Esophagus muscularis mucosa (tissue), 4 donors: ENCODE measurements around the gene PGAM5. TPM values are rescaled to one million over a fixed set of nuclear protein-coding genes. Genes with fewer than 3 reads are reported as not detected.
"Not testable (repeated sequence)": the region's sequence is repeated elsewhere in the genome, so short reads cannot be mapped to it uniquely, and the experiment has no call there.

Experiments used
- DNase-seq: peaks from one replicate; pipeline ENCODE4 v3.0.0-alpha.2; 2017; ENCODE audit errors: extremely low spot score
- H3K27ac ChIP-seq, 4 donors: fragments of 200-600 bp; sonication (generic); replicated peaks in 1 of 4; 1 replicate in 3 of 4; 2 replicates in 1 of 4; pipeline ENCODE4 v1.5.1; 2016 to 2019; ENCODE audit warnings: mild to moderate bottlenecking in 1 of 4
- H3K27me3 ChIP-seq, 4 donors: fragments of 200-600 bp; sonication (generic); one replicate each; pipeline versions ENCODE4 v1.5.1 to v1.6.0; 2016 to 2019
- H3K36me3 ChIP-seq, 4 donors: fragments of 200-600 bp; sonication (generic); one replicate each; pipeline ENCODE4 v1.5.1; 2016 to 2019
- H3K4me1 ChIP-seq, 4 donors: fragments of 200-600 bp; sonication (generic); one replicate each; pipeline ENCODE4 v1.5.1; 2016 to 2019
- H3K4me3 ChIP-seq, 4 donors: fragments of 200-600 bp; sonication (generic); 1 replicate in 2 of 4; 2 replicates in 2 of 4; pipeline ENCODE4 v1.5.1; 2016 to 2019; ENCODE audit warnings: mild to moderate bottlenecking in 4 of 4, moderate library complexity in 1 of 4
- H3K9me3 ChIP-seq, 4 donors: fragments of 200-600 bp; sonication (generic); 1 replicate in 3 of 4; 2 replicates in 1 of 4; pipeline ENCODE4 v1.5.1; 2016 to 2019
- EP300 ChIP-seq: sonication (generic); formaldehyde crosslinking; IDR thresholded peaks from one replicate; pipeline ENCODE4 v1.6.1; 2017; ENCODE audit warnings: antibody characterized with exemption
- POLR2A ChIP-seq: fragments of 450-650 bp; IDR thresholded peaks from one replicate; pipeline ENCODE4 v1.6.1; 2017; ENCODE audit warnings: antibody characterized with exemption, moderate library complexity, mild to moderate bottlenecking, low read depth
- POLR2AphosphoS5 ChIP-seq, 2 donors: sonication (generic); formaldehyde crosslinking; IDR thresholded peaks; one replicate each; pipeline ENCODE4 v1.6.1; 2017; ENCODE audit warnings: antibody characterized with exemption in 2 of 2
- WGBS: methylation state at CpG from one replicate; pipeline ENCODE4 v1.1.5; 2018; 5-methylcytosine and 5-hydroxymethylcytosine counted together
- intact Hi-C: fragments of 100-400 bp; cut with DNase I; formaldehyde crosslinking; loops from one replicate; pipeline ENCODE4 v1.15.1; 2023
- total RNA-seq, 4 donors: library from RNA; depleted of rRNA; stranded (reverse); fragments of >200 nt; gene quantifications; one replicate each; pipeline versions ENCODE4 v1.1.0 to v1.2.1, GENCODE V29; 2016
- TF ChIP-seq, protein P1 (sequence below), 3 experiments: fragments of 200-600 bp in 2 of 3; fragments of 450-650 bp in 1 of 3; sonication (generic) in 2 of 3; IDR thresholded peaks; one replicate each; pipeline ENCODE4 v1.5.1; 2017 to 2019; ENCODE audit warnings: antibody characterized with exemption in 3 of 3, mild to moderate bottlenecking in 2 of 3, moderate library complexity in 1 of 3

PGAM5 gene
- total RNA-seq, 4 donors from 2014 or later, result 19.9 to 37.0 (median 26.9) TPM

DNA sequence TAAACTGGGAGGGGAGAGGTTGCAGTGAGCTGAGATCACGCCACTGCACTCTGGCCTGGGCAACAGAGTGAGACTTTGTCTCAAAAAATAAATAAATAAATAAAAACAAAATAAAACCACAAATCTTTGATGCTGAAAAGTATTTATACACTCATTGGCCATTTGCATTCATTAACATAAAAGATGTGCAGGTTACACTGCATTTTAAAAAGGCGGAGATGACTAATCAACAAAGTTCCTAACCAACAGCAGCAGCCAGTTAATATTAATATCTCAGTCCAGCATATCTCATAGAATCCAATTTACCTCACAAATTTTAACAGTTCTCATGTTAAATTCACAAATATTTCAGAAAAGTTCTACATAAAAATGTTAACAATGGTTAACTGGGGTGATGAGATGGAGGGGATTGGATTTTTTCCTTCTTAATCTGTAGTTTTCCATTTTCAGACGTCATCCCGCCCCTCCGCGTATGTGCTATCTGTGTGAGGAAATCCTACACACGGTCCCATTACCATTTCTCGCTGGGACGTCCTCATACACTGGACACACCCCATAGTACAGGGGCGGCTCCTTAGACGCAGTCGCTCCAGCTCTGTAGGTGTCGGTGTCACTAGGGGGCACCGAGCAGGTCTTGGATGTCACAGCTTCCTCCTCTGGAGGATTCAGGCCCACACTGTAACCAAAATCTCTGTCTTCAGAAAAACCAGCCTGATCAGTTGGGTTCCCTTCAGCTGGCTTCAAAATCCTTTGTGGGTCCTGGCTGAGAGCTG lies 43.7 kb downstream of the PGAM5 start:
- no peak for DNase-seq
- 84% methylated on average over 10 of the region's 14 CpGs for WGBS
- Histone ChIP-seq H3K4me1 (peaks cover 1 to 11% (median 5%) of the 10 kb centered on the region in 4 donors), H3K9me3 (no peaks in the 10 kb centered on the region), H3K27me3 (no peaks in the 10 kb centered on the region), H3K36me3 (peaks cover 53 to 87% (median 73%) of the 10 kb centered on the region in 4 donors), H3K4me3 (no peak overlapping the region), H3K27ac (no peak overlapping the region)
- intact Hi-C loops, result no loop called here
- TF ChIP-seq EP300 (no peak), POLR2A (no peak), POLR2AphosphoS5 (IDR thresholded peaks at IDR 0.05) (no peak)
- TF ChIP-seq, protein P1, sequence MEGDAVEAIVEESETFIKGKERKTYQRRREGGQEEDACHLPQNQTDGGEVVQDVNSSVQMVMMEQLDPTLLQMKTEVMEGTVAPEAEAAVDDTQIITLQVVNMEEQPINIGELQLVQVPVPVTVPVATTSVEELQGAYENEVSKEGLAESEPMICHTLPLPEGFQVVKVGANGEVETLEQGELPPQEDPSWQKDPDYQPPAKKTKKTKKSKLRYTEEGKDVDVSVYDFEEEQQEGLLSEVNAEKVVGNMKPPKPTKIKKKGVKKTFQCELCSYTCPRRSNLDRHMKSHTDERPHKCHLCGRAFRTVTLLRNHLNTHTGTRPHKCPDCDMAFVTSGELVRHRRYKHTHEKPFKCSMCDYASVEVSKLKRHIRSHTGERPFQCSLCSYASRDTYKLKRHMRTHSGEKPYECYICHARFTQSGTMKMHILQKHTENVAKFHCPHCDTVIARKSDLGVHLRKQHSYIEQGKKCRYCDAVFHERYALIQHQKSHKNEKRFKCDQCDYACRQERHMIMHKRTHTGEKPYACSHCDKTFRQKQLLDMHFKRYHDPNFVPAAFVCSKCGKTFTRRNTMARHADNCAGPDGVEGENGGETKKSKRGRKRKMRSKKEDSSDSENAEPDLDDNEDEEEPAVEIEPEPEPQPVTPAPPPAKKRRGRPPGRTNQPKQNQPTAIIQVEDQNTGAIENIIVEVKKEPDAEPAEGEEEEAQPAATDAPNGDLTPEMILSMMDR (IDR thresholded peaks at IDR 0.05), result no peak

DNA sequence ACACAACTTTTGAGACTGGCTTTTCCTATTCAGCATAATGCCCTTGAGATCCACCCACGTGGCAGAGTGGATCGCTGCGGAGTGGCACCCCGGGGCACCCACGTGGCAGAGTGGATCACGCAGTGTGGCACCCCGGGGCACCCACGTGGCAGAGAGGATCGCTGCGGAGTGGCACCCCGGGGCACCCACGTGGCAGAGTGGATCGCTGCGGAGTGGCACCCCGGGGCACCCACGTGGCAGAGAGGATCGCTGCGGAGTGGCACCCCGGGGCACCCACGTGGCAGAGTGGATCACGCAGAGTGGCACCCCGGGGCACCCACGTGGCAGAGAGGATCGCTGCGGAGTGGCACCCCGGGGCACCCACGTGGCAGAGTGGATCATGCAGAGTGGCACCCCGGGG lies 48.2 kb downstream of the PGAM5 start:
- DNase-seq, intact Hi-C loops, H3K4me3 ChIP-seq, H3K27ac ChIP-seq, H3K27me3 ChIP-seq, H3K9me3 ChIP-seq: not testable (repeated sequence)
- WGBS, result 94% methylated on average over 21 of the region's 28 CpGs
- Histone ChIP-seq H3K4me1 (peaks cover 24 to 39% (median 35%) of the 10 kb centered on the region in 4 donors), H3K36me3 (peaks cover 10 to 42% (median 28%) of the 10 kb centered on the region in 4 donors)

DNA sequence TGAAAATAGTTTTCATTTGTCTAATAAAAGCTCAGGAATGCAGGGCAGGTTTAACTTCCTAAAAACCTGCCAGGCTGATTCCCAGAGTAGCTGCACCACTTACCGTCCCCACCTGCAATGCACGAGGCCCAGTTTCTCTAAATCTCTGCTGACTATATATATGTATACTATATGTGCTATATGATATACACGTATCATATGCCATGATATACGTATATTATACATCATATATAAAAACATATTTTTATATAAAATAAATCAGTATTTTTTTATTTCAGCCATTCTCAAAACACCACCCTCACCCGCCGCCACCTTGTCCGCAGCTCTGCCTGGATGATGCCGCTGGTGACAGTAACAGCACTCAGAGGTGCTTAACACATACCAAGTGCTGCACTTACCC lies 48.7 kb downstream of the PGAM5 start:
- 86% methylated on average over 8 of the region's 8 CpGs for WGBS
- Histone ChIP-seq H3K9me3 (no peaks in the 10 kb centered on the region), H3K27ac (peak overlapping the region in 3 of 4 donors; percentile 14 to 98 (median 95)), H3K27me3 (no peaks in the 10 kb centered on the region), H3K4me1 (peaks cover 24 to 39% (median 35%) of the 10 kb centered on the region in 4 donors), H3K4me3 (no peak overlapping the region), H3K36me3 (peaks cover 5 to 36% (median 23%) of the 10 kb centered on the region in 4 donors)
- intact Hi-C loops, result no loop called here
- DNase-seq, result no peak
- TF ChIP-seq EP300 (no peak), POLR2AphosphoS5 (IDR thresholded peaks at IDR 0.05) (no peak), POLR2A (no peak)
- TF ChIP-seq, protein P1 (IDR thresholded peaks at IDR 0.05), result no peak

DNA sequence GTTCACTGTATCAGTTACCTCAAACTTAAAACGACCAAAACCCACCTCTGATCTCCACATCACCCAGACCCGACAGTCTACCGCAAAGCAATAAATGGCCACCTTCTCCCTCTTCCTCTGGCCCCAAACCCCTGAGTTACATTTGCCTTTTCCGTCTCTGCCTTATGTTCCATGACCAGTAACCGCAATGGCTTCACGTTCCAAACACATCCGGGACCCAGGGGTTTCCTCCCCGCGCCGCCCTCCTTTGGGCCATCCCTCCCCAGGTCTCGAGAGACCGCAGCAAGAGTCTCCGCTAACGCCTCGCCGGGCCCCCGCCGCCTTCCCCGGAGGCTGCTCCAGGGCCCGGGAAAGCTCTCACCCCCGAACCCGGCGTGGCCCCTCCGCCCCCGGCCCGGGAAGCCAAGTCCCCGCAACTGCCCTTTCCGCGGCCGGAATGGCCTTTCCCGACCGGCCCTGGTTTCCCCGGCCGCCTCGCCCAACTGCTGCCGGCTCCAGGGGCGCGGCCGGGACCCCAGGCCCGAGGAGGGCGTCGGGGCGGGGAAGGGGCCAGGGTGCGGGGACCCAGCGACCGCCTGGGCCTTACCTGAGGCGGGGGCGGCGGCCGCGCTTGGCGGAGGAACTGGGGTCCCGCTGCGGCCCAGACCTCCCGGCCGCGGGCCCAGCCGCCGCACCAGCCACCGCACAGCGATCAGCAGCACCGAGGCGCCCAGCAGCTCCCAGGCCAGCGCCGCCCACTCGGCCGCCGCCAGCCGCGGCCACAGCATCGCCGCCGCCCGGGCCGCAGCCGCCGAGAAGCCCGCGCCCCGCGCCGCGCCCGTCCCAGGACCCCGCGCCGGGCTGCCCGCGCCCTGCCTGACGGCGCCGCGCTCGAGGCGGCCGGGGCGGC lies 50.6 kb downstream of the PGAM5 start, which contains the start of gene ANKLE2:
Gene ANKLE2, minus strand, starts transcription at position 801 of the 889 bp plus-strand sequence. Its CDS starts 34 bp downstream, at position 767.
- WGBS, result under 1% methylated on average over 25 of the region's 97 CpGs
- Histone ChIP-seq H3K36me3 (peaks cover 0 to 20% (median 6%) of the 10 kb centered on the region in 4 donors), H3K4me1 (peaks cover 26 to 39% (median 35%) of the 10 kb centered on the region in 4 donors), H3K27ac (peak within 1 kb of the TSS; percentile 91 to 98 (median 94)), H3K9me3 (no peaks in the 10 kb centered on the region), H3K27me3 (no peaks in the 10 kb centered on the region), H3K4me3 (peak within 1 kb of the TSS; percentile 97 to 100 (median 100))
- intact Hi-C loops, result loop anchor here (5.0 to 10.0 kb wide), 2 partner anchors 66 to 124 kb away; partner anchors contain the start of genes CHFR and GOLGA3
- TF ChIP-seq EP300 (no peak), POLR2A (no peak), POLR2AphosphoS5 (IDR thresholded peaks at IDR 0.05) (no peak)
- TF ChIP-seq, protein P1 (IDR thresholded peaks at IDR 0.05), result no peak
- no peak for DNase-seq
